Stimulated activated CD4-positive, alpha-beta T cell treated with anti-CD3 and anti-CD28 coated beads, Interleukin-12 subunit alpha, Interleukin-12 subunit beta, amount 100 ng/mL, for 48 hours (primary cell): Measurements from ENCODE around the gene SART3.
"Not testable (repeated sequence)": the region's sequence is repeated elsewhere in the genome, so short reads cannot be mapped to it uniquely, and the experiment has no call there.

Experiments used
- DNase-seq, 3 donors: peaks; one replicate each; pipeline ENCODE4 v3.0.0-alpha.2; 2020; ENCODE audit warnings: low read depth in 2 of 3, low spot score in 1 of 3

SART3 gene

GRCh38 chr12:108582509-108582908 lies 21.5 kb upstream of the SART3 start:
- no peak for DNase-seq

- no peak for DNase-seq
Measured at GRCh38 chr12:108581311-108582227, 20.6 kb upstream of the SART3 start.

- DNase-seq = no peak
Measured at GRCh38 chr12:108580531-108580930, 19.6 kb upstream of the SART3 start.

- DNase-seq = no peak
Measured at GRCh38 chr12:108578813-108579212, 17.8 kb upstream of the SART3 start.

GRCh38 chr12:108578264-108578663 lies 17.3 kb upstream of the SART3 start:
- DNase-seq = no peak

- no peak for DNase-seq
Measured at GRCh38 chr12:108577458-108577857, 16.5 kb upstream of the SART3 start.

GRCh38 chr12:108576660-108577234 lies 15.8 kb upstream of the SART3 start:
- no peak for DNase-seq

GRCh38 chr12:108575199-108575912 lies 14.4 kb upstream of the SART3 start:
- no peak for DNase-seq

- DNase-seq = not testable (repeated sequence)
Measured at GRCh38 chr12:108574276-108574675, 13.3 kb upstream of the SART3 start.

GRCh38 chr12:108573317-108573716 lies 12.3 kb upstream of the SART3 start:
- DNase-seq = no peak

- no peak for DNase-seq
Measured at GRCh38 chr12:108572166-108572790, 11.3 kb upstream of the SART3 start.

GRCh38 chr12:108571609-108572165 lies 10.7 kb upstream of the SART3 start:
- no peak for DNase-seq

- no peak for DNase-seq
Measured at GRCh38 chr12:108570743-108571608, 10.0 kb upstream of the SART3 start.

- DNase-seq = peak; percentile 50 to 56 (median 53)
Measured at GRCh38 chr12:108568338-108569154, 7.6 kb upstream of the SART3 start.

GRCh38 chr12:108567406-108568337 lies 6.7 kb upstream of the SART3 start:
- no peak for DNase-seq

GRCh38 chr12:108566452-108566851 lies 5.5 kb upstream of the SART3 start:
- DNase-seq = no peak

- DNase-seq = peak in 2 of 3 donors; percentile 43 to 54
Measured at GRCh38 chr12:108565976-108566375, 5.0 kb upstream of the SART3 start.

GRCh38 chr12:108565146-108565545 lies 4.2 kb upstream of the SART3 start:
- DNase-seq = no peak
